GM12891 (cell line): Measurements from ENCODE around the gene TMEM218. TPM values are rescaled to one million over a fixed set of nuclear protein-coding genes. Genes with fewer than 3 reads are reported as not detected.

Experiments used
- DNase-seq: peaks from one replicate; pipeline ENCODE4 v3.0.0; 2011; ENCODE audit warnings: low spot score; ENCODE audit not compliant: insufficient read length
- FAIRE-seq: peaks from 2 replicates; lab custom pipeline; 2011; peaks lifted over from hg19 to GRCh38; lab: Jason Lieb, UNC
- PAX5 ChIP-seq: IDR thresholded peaks from 2 replicates; pipeline ENCODE4 v1.6.1; 2011; ENCODE audit warnings: low read length, moderate library complexity, mild to moderate bottlenecking; ENCODE audit not compliant: insufficient read depth, severe bottlenecking
- POLR2A ChIP-seq: IDR thresholded peaks from 2 replicates; pipeline ENCODE4 v1.6.1; 2011; ENCODE audit warnings: low read depth, low read length, control low read depth
- POLR2AphosphoS5 ChIP-seq: IDR thresholded peaks from 2 replicates; pipeline ENCODE4 v1.6.1; 2011; ENCODE audit warnings: low read depth, low read length, control low read depth
- POU2F2 ChIP-seq: IDR thresholded peaks from 2 replicates; pipeline ENCODE4 v1.6.1; 2011; ENCODE audit warnings: low read depth, mild to moderate bottlenecking, control low read depth, low read length, moderate library complexity
- SPI1 ChIP-seq: IDR thresholded peaks from 2 replicates; pipeline ENCODE4 v1.6.1; 2011; ENCODE audit warnings: low read depth, low read length, control low read depth
- TAF1 ChIP-seq: IDR thresholded peaks from 2 replicates; pipeline ENCODE4 v1.6.1; 2011; ENCODE audit warnings: low read depth, low read length, control low read depth
- polyA plus RNA-seq: library from polyadenylated mRNA; unstranded; fragments of >200 nt; gene quantifications from one replicate; pipeline ENCODE4 v1.2.1, GENCODE V29; 2012; ENCODE audit warnings: low read depth, missing spikeins, inconsistent platforms; ENCODE audit not compliant: missing spikeins

The TMEM218 gene
- polyA plus RNA-seq = 19.0 TPM

DNA sequence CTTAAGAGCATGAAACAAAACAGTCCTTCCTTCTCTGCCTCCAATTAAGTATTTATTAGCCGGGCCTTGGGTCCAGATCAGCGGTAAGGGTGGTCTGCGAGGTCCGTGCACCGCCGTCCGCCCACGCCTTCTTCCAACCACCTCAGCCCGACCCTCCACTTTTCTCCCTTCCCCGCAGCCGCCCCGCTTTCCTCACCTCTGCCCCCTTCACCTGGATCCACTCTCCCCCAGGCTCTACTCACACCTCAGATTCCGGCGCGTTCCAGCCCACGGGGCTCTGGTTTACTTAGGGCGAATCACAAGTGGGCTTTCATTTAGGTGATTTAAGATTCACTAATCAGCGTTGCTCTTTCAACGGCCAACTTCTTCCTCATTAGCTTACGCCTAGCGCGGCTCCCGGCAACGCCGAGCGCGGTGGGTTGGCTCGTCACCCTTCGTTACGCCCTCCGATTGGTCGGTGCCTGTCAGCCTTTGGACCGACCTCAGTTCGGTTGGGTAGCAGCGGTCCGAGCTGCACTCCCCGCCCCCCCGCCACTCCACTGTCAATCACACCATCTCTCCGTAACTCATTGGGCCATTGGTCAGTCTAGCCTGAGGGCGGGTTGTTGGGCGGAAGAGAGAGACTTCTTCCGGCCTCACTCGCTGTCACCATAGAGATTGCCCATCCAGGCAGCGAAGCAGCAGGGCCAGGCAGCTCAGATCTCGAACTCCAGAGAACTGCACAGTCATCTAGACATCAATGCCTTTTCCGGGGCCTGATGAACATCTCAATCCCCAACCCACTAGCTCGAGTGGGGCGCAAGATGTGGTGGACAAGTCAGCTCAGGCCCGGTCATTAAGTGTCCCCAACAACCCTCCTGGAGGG lies at the start of gene TMEM218:
TMEM218 (minus strand) TSS at position 284 of the 865 bp plus-strand sequence. CDS start 9,385 bp downstream, outside the sequence.
- DNase-seq (peak; percentile 77), FAIRE-seq (peak; percentile 100)
- TF ChIP-seq POLR2A = peak; percentile 32; the same call in 1 of the 2 replicates
- peak; percentile 20; the same call in 1 of the 2 replicates for TF ChIP-seq POLR2AphosphoS5
- peak; percentile 55; the same call in 1 of the 2 replicates for TF ChIP-seq POU2F2
- TF ChIP-seq PAX5 = no peak
- TF ChIP-seq TAF1 = peak; percentile 55; the same call in 1 of the 2 replicates
- 0 out of 2 replicates have a peak, but pooled peaks have one; percentile 17 for TF ChIP-seq SPI1

- FAIRE-seq (no peak), DNase-seq (no peak)
- TF ChIP-seq TAF1 (no peak), POU2F2 (no peak), POLR2AphosphoS5 (no peak), SPI1 (no peak), POLR2A (no peak), PAX5 (no peak)
Observed at GRCh38 chr11:125157953-125158680, 46.7 kb upstream of the TMEM218 start.

- no peak for TF ChIP-seq POU2F2
- no peak for TF ChIP-seq POLR2AphosphoS5
- no peak for TF ChIP-seq SPI1
- no peak for TF ChIP-seq POLR2A
- no peak for TF ChIP-seq TAF1
- TF ChIP-seq PAX5 = no peak
- DNase-seq (no peak), FAIRE-seq (no peak)
Observed at GRCh38 chr11:125157118-125157733, 45.8 kb upstream of the TMEM218 start.

GRCh38 chr11:125156346-125157117 lies 45.1 kb upstream of the TMEM218 start:
- no peak for FAIRE-seq
- TF ChIP-seq TAF1 (no peak), POLR2AphosphoS5 (no peak), POU2F2 (no peak), POLR2A (no peak)
- DNase-seq = no peak

- FAIRE-seq (peak; percentile 40), DNase-seq (no peak)
- no peak for TF ChIP-seq PAX5
- no peak for TF ChIP-seq POLR2AphosphoS5
- TF ChIP-seq SPI1 = no peak
- no peak for TF ChIP-seq POU2F2
- TF ChIP-seq POLR2A = no peak
- TF ChIP-seq TAF1 = no peak
Observed at GRCh38 chr11:125155767-125156166, 44.3 kb upstream of the TMEM218 start.

DNA sequence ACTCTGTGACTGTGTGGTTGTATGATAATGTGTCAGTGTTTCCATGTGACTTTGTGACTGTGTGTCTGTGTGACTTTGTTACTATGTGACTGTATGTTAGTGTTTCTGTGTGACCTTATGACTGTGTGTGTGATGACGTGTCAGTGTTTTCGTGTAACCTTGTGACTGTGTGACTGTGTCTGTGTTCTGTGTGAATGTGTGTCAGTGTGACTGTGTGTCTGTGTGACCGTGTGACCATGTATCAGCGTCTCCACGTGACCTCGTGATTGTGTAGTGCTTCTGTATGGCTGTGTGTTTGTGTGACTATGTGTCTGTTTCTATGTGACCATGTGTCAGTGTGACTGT lies 43.6 kb upstream of the TMEM218 start:
- DNase-seq (no peak), FAIRE-seq (peak; percentile 31)
- TF ChIP-seq PAX5 = no peak
- no peak for TF ChIP-seq POLR2AphosphoS5
- no peak for TF ChIP-seq SPI1
- TF ChIP-seq POLR2A = no peak
- TF ChIP-seq TAF1 = no peak
- no peak for TF ChIP-seq POU2F2

GRCh38 chr11:125154378-125155099 lies 43.1 kb upstream of the TMEM218 start:
- no peak for DNase-seq
- no peak for FAIRE-seq
- no peak for TF ChIP-seq SPI1
- TF ChIP-seq POU2F2 = no peak
- no peak for TF ChIP-seq TAF1
- no peak for TF ChIP-seq POLR2AphosphoS5
- TF ChIP-seq POLR2A = no peak
- no peak for TF ChIP-seq PAX5

- no peak for TF ChIP-seq POU2F2
- FAIRE-seq = no peak
Observed at GRCh38 chr11:125153837-125154236, 42.4 kb upstream of the TMEM218 start.

More at GRCh38 chr11:125153837-125154236, 42.4 kb upstream of the TMEM218 start:
- no peak for DNase-seq
